GM12878 (cell line): ENCODE measurements around the gene MAST3. TPM values are rescaled to one million over a fixed set of nuclear protein-coding genes. Genes with fewer than 3 reads are reported as not detected.

Source experiments
- ATAC-seq: fragments of 200-7000 bp; cut with Tn5 transposase; 3 replicates; pipeline ENCODE4 v1.9.1; 2020; ENCODE audit warnings: mild to moderate bottlenecking, moderate library complexity
- BruUV-seq: library from RNA; stranded (reverse); fragments of 400-500 nt; replicated peaks from 2 replicates; lab custom pipeline; 2021; lab: Mats Ljungman, UMichigan
- CTCF ChIA-PET: fragments of 300-600 bp; sonication (Branson Sonifier 250); formaldehyde crosslinking; extraction: SDS; loops from one replicate; lab custom pipeline; 2021; ENCODE audit warnings: inconsistent platforms; lab: Yijun Ruan, JAX
- POLR2A ChIA-PET: fragments of 350-600 bp; formaldehyde crosslinking; extraction: SDS; loops from one replicate; lab custom pipeline; 2021; ENCODE audit warnings: inconsistent platforms; lab: Charles Lee
- RAD21 ChIA-PET: fragments of 300-600 bp; sonication (Branson Sonifier 250); formaldehyde crosslinking; loops from one replicate; lab custom pipeline; 2023; ENCODE audit warnings: antibody characterized with exemption; ENCODE audit not compliant: unreplicated experiment; lab: Charles Lee
- SMC1A ChIA-PET: fragments of 300-600 bp; sonication (Branson Sonifier 250); formaldehyde crosslinking; loops from one replicate; lab custom pipeline; 2023; ENCODE audit not compliant: unreplicated experiment, uncharacterized antibody; lab: Charles Lee
- DNase-seq: peaks from one replicate; pipeline ENCODE4 v3.0.0-alpha.2; 2011; ENCODE audit warnings: low read depth, low spot score
- FAIRE-seq: peaks from 3 replicates; lab custom pipeline; 2011; peaks lifted over from hg19 to GRCh38; lab: Jason Lieb, UNC
- H2AFZ ChIP-seq: 2 replicates; pipeline ENCODE4 v1.6.0; 2011; ENCODE audit warnings: low read depth, low read length, control low read depth; ENCODE audit not compliant: control insufficient read depth
- H3K27ac ChIP-seq: 2 replicates; pipeline ENCODE4 v1.5.1; 2011; ENCODE audit warnings: control low read depth; ENCODE audit not compliant: control insufficient read depth, insufficient read depth
- H3K27me3 ChIP-seq, 2 experiments: replicated peaks in 1 of 2; 2 replicates each; pipeline versions ENCODE4 v1.6.0 to v1.6.1; 2011; ENCODE audit warnings: low read length in 1 of 2; ENCODE audit not compliant: control insufficient read depth in 2 of 2, insufficient read depth in 2 of 2
- H3K36me3 ChIP-seq, 2 experiments: 2 replicates each; pipeline ENCODE4 v1.5.1; 2011; ENCODE audit warnings: low read length in 1 of 2; ENCODE audit not compliant: control insufficient read depth in 2 of 2, insufficient read depth in 2 of 2
- H3K4me1 ChIP-seq: 2 replicates; pipeline ENCODE4 v1.6.1; 2011; ENCODE audit warnings: mild to moderate bottlenecking, low read length, moderate library complexity, mixed read lengths; ENCODE audit not compliant: control insufficient read depth, insufficient read depth
- H3K4me2 ChIP-seq: 2 replicates; pipeline ENCODE4 v1.6.0; 2011; ENCODE audit warnings: control low read depth; ENCODE audit not compliant: control insufficient read depth, insufficient read depth
- H3K4me3 ChIP-seq: fragments of 200-600 bp; sonication (generic); 2 replicates; pipeline ENCODE4 v1.5.1; 2016
- H3K79me2 ChIP-seq: 2 replicates; pipeline ENCODE4 v1.6.0; 2011; ENCODE audit warnings: low read length; ENCODE audit not compliant: control insufficient read depth, insufficient read depth
- H3K9ac ChIP-seq: 2 replicates; pipeline ENCODE4 v1.8.0; 2011; ENCODE audit warnings: low read length, control low read depth, mixed read lengths; ENCODE audit not compliant: control insufficient read depth, insufficient read depth
- H3K9me3 ChIP-seq: replicated peaks from 3 replicates; pipeline ENCODE4 v1.5.1; 2011; ENCODE audit warnings: mild to moderate bottlenecking, low read length; ENCODE audit not compliant: control insufficient read depth, insufficient read depth
- H4K20me1 ChIP-seq: 2 replicates; pipeline ENCODE4 v1.6.0; 2011; ENCODE audit not compliant: control insufficient read depth, insufficient read depth
- CREM ChIP-seq: IDR thresholded peaks from 2 replicates; pipeline ENCODE4 v1.6.1; 2014; ENCODE audit warnings: antibody characterized with exemption, low read depth
- EGR1 ChIP-seq, 2 experiments: IDR thresholded peaks; 1 replicate in 1 of 2; 2 replicates in 1 of 2; pipeline ENCODE4 v1.6.1; 2011 to 2012; ENCODE audit warnings: low read depth in 2 of 2, low read length in 2 of 2, borderline replicate concordance in 1 of 2, mild to moderate bottlenecking in 1 of 2, moderate library complexity in 1 of 2
- EP300 ChIP-seq, 2 experiments: fragments of 150-350 bp in 1 of 2; IDR thresholded peaks; 2 replicates each; pipeline ENCODE4 v1.6.1; 2011 to 2012; ENCODE audit warnings: low read depth in 2 of 2, low read length in 2 of 2, borderline replicate concordance in 1 of 2, improper control_type of control experiment in 1 of 2, inconsistent platforms in 1 of 2; ENCODE audit not compliant: control insufficient read depth in 1 of 2
- GABPA ChIP-seq: IDR thresholded peaks from 2 replicates; pipeline ENCODE4 v1.6.1; 2014; ENCODE audit warnings: antibody characterized with exemption, low read depth, mild to moderate bottlenecking, inconsistent platforms
- HCFC1 ChIP-seq: fragments of 150-350 bp; IDR thresholded peaks from 2 replicates; pipeline ENCODE4 v1.6.1; 2014; ENCODE audit warnings: low read length
- HDGF ChIP-seq: fragments of 450-650 bp; IDR thresholded peaks from 2 replicates; pipeline ENCODE4 v1.6.1; 2016; ENCODE audit warnings: antibody characterized with exemption
- KAT2A ChIP-seq: conservative IDR thresholded peaks from 2 replicates; pipeline ENCODE4 v1.6.1; 2011; ENCODE audit warnings: low read depth, low read length; ENCODE audit not compliant: control insufficient read depth
- KDM1A ChIP-seq: fragments of 200-600 bp; sonication (generic); IDR thresholded peaks from 2 replicates; pipeline ENCODE4 v1.6.1; 2016; ENCODE audit warnings: borderline replicate concordance
- MTA3 ChIP-seq: IDR thresholded peaks from 2 replicates; pipeline ENCODE4 v1.6.1; 2012; ENCODE audit warnings: low read length, inconsistent platforms, borderline replicate concordance
- NBN ChIP-seq: fragments of 450-650 bp; IDR thresholded peaks from 2 replicates; pipeline ENCODE4 v1.6.1; 2016
- POLR2A ChIP-seq: IDR thresholded peaks from 2 replicates; pipeline ENCODE4 v1.6.1; 2011; ENCODE audit warnings: low read depth, mild to moderate bottlenecking, low read length
- RB1 ChIP-seq: fragments of 450-650 bp; formaldehyde crosslinking; IDR thresholded peaks from 2 replicates; pipeline ENCODE4 v1.6.1; 2017; ENCODE audit warnings: mild to moderate bottlenecking, borderline replicate concordance
- STAT1 ChIP-seq: fragments of 450-650 bp; conservative IDR thresholded peaks from 2 replicates; pipeline ENCODE4 v1.6.1; 2014; ENCODE audit warnings: antibody characterized with exemption, mild to moderate bottlenecking
- TCF3 ChIP-seq: IDR thresholded peaks from 2 replicates; pipeline ENCODE4 v1.6.1; 2012; ENCODE audit warnings: low read depth, mild to moderate bottlenecking, low read length, borderline replicate concordance; ENCODE audit not compliant: insufficient read depth
- WRNIP1 ChIP-seq: IDR thresholded peaks from 2 replicates; pipeline ENCODE4 v1.6.1; 2011; ENCODE audit warnings: low read depth, low read length, improper control_type of control experiment, borderline replicate concordance
- YY1 ChIP-seq: IDR thresholded peaks from 2 replicates; pipeline ENCODE4 v1.6.1; 2011; ENCODE audit warnings: low read depth, mild to moderate bottlenecking, low read length
- ZBED1 ChIP-seq: IDR thresholded peaks from 2 replicates; pipeline ENCODE4 v1.6.1; 2016; ENCODE audit warnings: borderline replicate concordance
- ZZZ3 ChIP-seq: IDR thresholded peaks from 2 replicates; pipeline ENCODE4 v1.6.1; 2011; ENCODE audit warnings: low read depth; ENCODE audit not compliant: control insufficient read depth, insufficient read length
- WGBS: methylation state at CpG from one replicate; pipeline ENCODE4 v1.1.6; 2016; ENCODE audit warnings: low lambda C conversion rate; ENCODE audit not compliant: insufficient replicate concordance, insufficient coverage; ENCODE audit errors: missing lambda C conversion rate; 5-methylcytosine and 5-hydroxymethylcytosine counted together
- in situ Hi-C: fragments of 300-500 bp; cut with MboI; formaldehyde crosslinking; loops from 9 replicates; pipeline ENCODE4 v1.14.3; 2018; ENCODE audit warnings: mixed read lengths
- intact Hi-C: fragments of 100-400 bp; cut with micrococcal nuclease; formaldehyde crosslinking; loops from one replicate; pipeline ENCODE4 v1.14.2; 2022; ENCODE audit not compliant: unreplicated experiment
- polyA plus RNA-seq, 11 experiments: library from polyadenylated mRNA; depleted of rRNA in 4 of 11; unstranded in 6 of 11; stranded (reverse) in 5 of 11; fragments of >200 nt; fragmentation: Nextera tagmentation in 4 of 11; fragmentation: Illumina TruSeq in 1 of 11; extraction: Ambion mirVana in 4 of 11; extraction: Trizol in 1 of 11; gene quantifications; 1 replicate in 1 of 11; 2 replicates in 10 of 11; pipeline versions ENCODE4 v1.2.1 to v1.2.3, GENCODE V29; 2011 to 2016; ENCODE audit warnings: inconsistent platforms in 2 of 11, missing spikeins in 2 of 11, low read depth in 1 of 11
- total RNA-seq, 4 experiments: library from RNA; depleted of rRNA in 3 of 4; stranded (reverse); fragments of >200 nt in 3 of 4; fragmentation: Illumina TruSeq in 1 of 4; extraction: Trizol in 1 of 4; gene quantifications; 2 replicates each; pipeline versions ENCODE4 v1.2.1 to v1.2.3, GENCODE V29; 2013 to 2021

MAST3 gene
- total and polyA plus RNA-seq, 10 of the 15 experiments (the other 5 are each of a cell fraction or from before 2014, with no cell fraction given), result 3.0 to 22.2 (median 7.5) TPM

GRCh38 chr19:18194554-18195238 lies 97.1 kb downstream of the MAST3 start:
- WGBS, result 5% methylated on average over 27 of the region's 27 CpGs
- no peak for DNase-seq
- Histone ChIP-seq H3K4me2 (peak overlapping the region; percentile 96), H2AFZ (peak overlapping the region; percentile 86), H3K9ac (peak overlapping the region; percentile 69; the same call in 1 of the 2 replicates)
- no peak for TF ChIP-seq GABPA
- peak; percentile 41; the same call in 1 of the 2 replicates for TF ChIP-seq POLR2A
- TF ChIP-seq MTA3, result no peak
- no peak for TF ChIP-seq RB1
- no peak for TF ChIP-seq EP300 (IDR thresholded peaks at IDR 0.05; ENCODE audit: borderline replicate concordance in 1 of 2, control insufficient read depth in 1 of 2, low read depth in 2 of 2, low read length in 2 of 2)
- TF ChIP-seq KDM1A, result no peak
- TF ChIP-seq ZZZ3, result no peak
- TF ChIP-seq WRNIP1, result no peak
- 0 out of 2 replicates have a peak, but pooled peaks have one; percentile 31 for TF ChIP-seq YY1
- TF ChIP-seq EGR1 (IDR thresholded peaks at IDR 0.05; ENCODE audit: borderline replicate concordance in 1 of 2, low read depth in 2 of 2, low read length in 2 of 2), result peak in 1 of 2 experiments; percentile 26; a peak in 1 of 3 replicates
- TF ChIP-seq NBN, result no peak
- TF ChIP-seq CREM, result no peak
- TF ChIP-seq STAT1, result no peak
- TF ChIP-seq HCFC1, result no peak
- TF ChIP-seq ZBED1, result no peak
- TF ChIP-seq HDGF, result peak; percentile 76
- TF ChIP-seq TCF3, result no peak
- no peak for TF ChIP-seq KAT2A
- TF ChIP-seq, all 136 proteins: peak for 4
- ATAC-seq (peak; percentile 5; the same call in 2 of the 3 replicates), FAIRE-seq (no peak)
- intact Hi-C loops (no loop called here), in situ Hi-C loops (no loop called here)
- H3K27ac ChIP-seq, result no peak overlapping the region
- no peaks in the 10 kb centered on the region for H3K27me3 ChIP-seq
- peak overlapping the region; percentile 79 for H3K4me3 ChIP-seq
- ChIA-PET POLR2A (interaction anchor here (0.6 to 2.1 kb wide), 8 partner anchors 7 to 125 kb away, joined by 3 to 10 read pairs (median 4); partner anchors contain the start of gene RAB3A), SMC1A (interaction anchor here (1.2 to 1.7 kb wide), 5 partner anchors 9 to 110 kb away, joined by 3 to 5 read pairs (median 4); partner anchors contain the start of gene RAB3A), RAD21 (interaction anchor here (0.6 to 4.5 kb wide), 8 partner anchors 10 to 101 kb away, joined by 3 to 29 read pairs (median 3); no protein-coding TSS in a partner anchor), CTCF (interaction anchor here (0.9 to 3.8 kb wide), 5 partner anchors 10 to 85 kb away, joined by 3 to 30 read pairs (median 5); partner anchors contain the start of gene RAB3A)
- H3K36me3 ChIP-seq, result peaks cover 5 to 17% of the 10 kb centered on the region in 2 experiments; a peak in 3 of 4 replicates
- peaks cover 11% of the 10 kb centered on the region for H3K4me1 ChIP-seq
- peaks cover 5% of the 10 kb centered on the region for H3K79me2 ChIP-seq
- H4K20me1 ChIP-seq, result no peaks in the 10 kb centered on the region
- H3K9me3 ChIP-seq, result no peaks in the 10 kb centered on the region
- no TSS peak for BruUV-seq
